ENCODE results near the gene LSAMP. TPM values are rescaled to one million over a fixed set of nuclear protein-coding genes. Genes with fewer than 3 reads are reported as not detected.

LSAMP gene
- total RNA-seq, 1 experiment from 2014 or later, result 10.1 TPM

DNA sequence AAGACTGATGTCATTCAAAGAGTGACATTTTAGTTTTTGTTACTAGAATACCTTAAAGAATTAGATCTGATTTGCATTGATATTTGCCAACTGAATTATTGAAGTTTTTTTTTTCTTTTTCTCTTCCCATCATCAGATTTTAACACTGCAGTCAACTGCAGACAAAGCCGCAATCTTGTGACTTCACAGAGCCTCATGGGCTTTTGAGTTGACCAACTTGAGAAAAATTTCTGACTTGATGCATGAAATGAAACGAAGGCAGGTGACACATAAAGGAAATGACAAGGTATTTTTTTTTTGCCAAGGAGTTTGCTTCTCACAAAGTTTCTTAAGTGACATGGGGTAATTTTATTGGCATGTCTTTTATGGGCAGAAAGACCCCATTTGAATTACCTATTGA is 438.3 kb downstream of the LSAMP start:
- TF ChIP-seq, protein P1, sequence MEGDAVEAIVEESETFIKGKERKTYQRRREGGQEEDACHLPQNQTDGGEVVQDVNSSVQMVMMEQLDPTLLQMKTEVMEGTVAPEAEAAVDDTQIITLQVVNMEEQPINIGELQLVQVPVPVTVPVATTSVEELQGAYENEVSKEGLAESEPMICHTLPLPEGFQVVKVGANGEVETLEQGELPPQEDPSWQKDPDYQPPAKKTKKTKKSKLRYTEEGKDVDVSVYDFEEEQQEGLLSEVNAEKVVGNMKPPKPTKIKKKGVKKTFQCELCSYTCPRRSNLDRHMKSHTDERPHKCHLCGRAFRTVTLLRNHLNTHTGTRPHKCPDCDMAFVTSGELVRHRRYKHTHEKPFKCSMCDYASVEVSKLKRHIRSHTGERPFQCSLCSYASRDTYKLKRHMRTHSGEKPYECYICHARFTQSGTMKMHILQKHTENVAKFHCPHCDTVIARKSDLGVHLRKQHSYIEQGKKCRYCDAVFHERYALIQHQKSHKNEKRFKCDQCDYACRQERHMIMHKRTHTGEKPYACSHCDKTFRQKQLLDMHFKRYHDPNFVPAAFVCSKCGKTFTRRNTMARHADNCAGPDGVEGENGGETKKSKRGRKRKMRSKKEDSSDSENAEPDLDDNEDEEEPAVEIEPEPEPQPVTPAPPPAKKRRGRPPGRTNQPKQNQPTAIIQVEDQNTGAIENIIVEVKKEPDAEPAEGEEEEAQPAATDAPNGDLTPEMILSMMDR (conservative IDR thresholded peaks at IDR 0.05; ENCODE audit: low read depth, low read length), result no peak
- no peak for TF ChIP-seq EZH2 (IDR thresholded peaks at IDR 0.05; ENCODE audit: borderline replicate concordance, low read depth, low read length, poor library complexity, severe bottlenecking)
- no peak for DNase-seq (ENCODE audit: low spot score)
- Histone ChIP-seq H3K4me3 (ENCODE audit: low read depth, low read length, poor library complexity, severe bottlenecking) (no peak overlapping the region), H3K4me1 (ENCODE audit: insufficient read depth, low read length, poor library complexity, severe bottlenecking) (peaks cover 14% of the 10 kb centered on the region), H3K36me3 (ENCODE audit: insufficient read depth, low read length, poor library complexity, severe bottlenecking) (no peaks in the 10 kb centered on the region), H3K27ac (ENCODE audit: low read depth, low read length, poor library complexity, severe bottlenecking) (no peak overlapping the region), H3K27me3 (replicated peaks; ENCODE audit: insufficient read depth, low read depth, low read length, poor library complexity) (no peaks in the 10 kb centered on the region), H3K9me3 (ENCODE audit: low read depth, low read length, poor library complexity, severe bottlenecking) (no peaks in the 10 kb centered on the region)
- BruUV-seq (replicated peaks), result no TSS peak
- ChIA-PET POLR2A (ENCODE audit: low non-redundant PET) (no interaction called here), CTCF (no interaction called here)
- intact Hi-C loops (cut with micrococcal nuclease; ENCODE audit: unreplicated experiment), result no loop called here

DNA sequence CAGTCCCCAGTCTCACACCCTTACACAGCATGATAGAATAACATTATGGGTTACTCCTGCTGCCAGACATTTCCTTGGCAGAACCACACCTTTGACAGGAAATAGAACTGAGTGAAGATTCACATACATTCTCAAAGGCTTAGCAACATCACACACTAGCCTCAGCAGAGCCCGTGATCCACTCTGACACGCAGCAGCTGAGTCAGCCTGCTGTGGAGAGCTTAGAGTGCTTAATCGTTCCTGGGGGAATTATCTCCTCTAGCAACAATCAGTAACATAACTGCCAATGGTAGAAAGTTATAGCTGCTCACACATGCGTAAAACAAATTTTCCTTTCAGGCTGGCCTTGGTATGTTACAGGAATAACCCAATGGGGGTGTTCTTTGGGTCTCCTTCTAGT is 439.9 kb downstream of the LSAMP start:
- Histone ChIP-seq H3K9me3 (ENCODE audit: low read depth, low read length, poor library complexity, severe bottlenecking) (no peaks in the 10 kb centered on the region), H3K27me3 (replicated peaks; ENCODE audit: insufficient read depth, low read depth, low read length, poor library complexity) (no peaks in the 10 kb centered on the region), H3K4me1 (ENCODE audit: insufficient read depth, low read length, poor library complexity, severe bottlenecking) (peaks cover 20% of the 10 kb centered on the region), H3K27ac (ENCODE audit: low read depth, low read length, poor library complexity, severe bottlenecking) (peak overlapping the region; percentile 26), H3K4me3 (ENCODE audit: low read depth, low read length, poor library complexity, severe bottlenecking) (no peak overlapping the region), H3K36me3 (ENCODE audit: insufficient read depth, low read length, poor library complexity, severe bottlenecking) (no peaks in the 10 kb centered on the region)
- TF ChIP-seq, protein P1 (conservative IDR thresholded peaks at IDR 0.05; ENCODE audit: low read depth, low read length), result no peak
- no peak for TF ChIP-seq EZH2 (IDR thresholded peaks at IDR 0.05; ENCODE audit: borderline replicate concordance, low read depth, low read length, poor library complexity, severe bottlenecking)
- ChIA-PET CTCF (no interaction called here), POLR2A (ENCODE audit: low non-redundant PET) (interaction anchor here (0.7 kb wide), 1 partner anchor 87 kb away, joined by 3 read pairs; no protein-coding TSS in a partner anchor)
- intact Hi-C loops (cut with micrococcal nuclease; ENCODE audit: unreplicated experiment), result no loop called here
- no TSS peak for BruUV-seq (replicated peaks)
- DNase-seq (ENCODE audit: low spot score), result peak; percentile 95

DNA sequence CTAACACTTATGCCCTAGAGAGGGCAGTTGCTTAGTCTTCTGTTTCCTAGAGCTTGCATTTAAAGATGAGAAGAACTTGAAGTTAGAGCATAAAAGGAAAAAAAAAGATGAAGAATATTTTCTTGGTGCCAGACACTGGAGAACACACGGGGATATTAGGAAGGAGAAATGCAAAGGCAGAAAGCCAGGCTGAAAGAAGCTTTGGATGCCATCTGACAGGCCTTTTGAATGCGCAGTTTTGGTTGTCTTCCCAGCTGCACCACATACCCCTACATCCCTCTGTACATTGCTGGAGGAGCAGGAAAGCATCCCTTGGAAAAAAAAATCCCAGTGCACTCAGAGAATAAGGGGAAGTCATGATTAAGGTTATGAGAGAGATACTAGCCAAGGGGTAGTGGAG is 443.1 kb downstream of the LSAMP start:
- intact Hi-C loops (cut with micrococcal nuclease; ENCODE audit: unreplicated experiment), result no loop called here
- H3K36me3 ChIP-seq (ENCODE audit: insufficient read depth, low read length, poor library complexity, severe bottlenecking), result no peaks in the 10 kb centered on the region
- H3K27ac ChIP-seq (ENCODE audit: low read depth, low read length, poor library complexity, severe bottlenecking), result no peak overlapping the region
- DNase-seq (ENCODE audit: low spot score), result no peak
- TF ChIP-seq, protein P1 (conservative IDR thresholded peaks at IDR 0.05; ENCODE audit: low read depth, low read length), result no peak
- no peak for TF ChIP-seq EZH2 (IDR thresholded peaks at IDR 0.05; ENCODE audit: borderline replicate concordance, low read depth, low read length, poor library complexity, severe bottlenecking)
- no peak overlapping the region for H3K4me3 ChIP-seq (ENCODE audit: low read depth, low read length, poor library complexity, severe bottlenecking)
- ChIA-PET POLR2A (ENCODE audit: low non-redundant PET) (no interaction called here), CTCF (no interaction called here)
- no TSS peak for BruUV-seq (replicated peaks)
- H3K27me3 ChIP-seq (replicated peaks; ENCODE audit: insufficient read depth, low read depth, low read length, poor library complexity), result no peaks in the 10 kb centered on the region
- H3K9me3 ChIP-seq (ENCODE audit: low read depth, low read length, poor library complexity, severe bottlenecking), result no peaks in the 10 kb centered on the region
- H3K4me1 ChIP-seq (ENCODE audit: insufficient read depth, low read length, poor library complexity, severe bottlenecking), result peaks cover 25% of the 10 kb centered on the region

Measured in A673 (cell line).